ENCODE measurements around the gene IVD.
"Not testable (repeated sequence)": the region's sequence is repeated elsewhere in the genome, so short reads cannot be mapped to it uniquely, and the experiment has no call there.

The IVD gene

GRCh38 chr15:40439461-40439959, 33.9 kb downstream of the IVD start:
- DNase-seq (ENCODE audit: low read depth in 2 of 2) = no peak

DNA sequence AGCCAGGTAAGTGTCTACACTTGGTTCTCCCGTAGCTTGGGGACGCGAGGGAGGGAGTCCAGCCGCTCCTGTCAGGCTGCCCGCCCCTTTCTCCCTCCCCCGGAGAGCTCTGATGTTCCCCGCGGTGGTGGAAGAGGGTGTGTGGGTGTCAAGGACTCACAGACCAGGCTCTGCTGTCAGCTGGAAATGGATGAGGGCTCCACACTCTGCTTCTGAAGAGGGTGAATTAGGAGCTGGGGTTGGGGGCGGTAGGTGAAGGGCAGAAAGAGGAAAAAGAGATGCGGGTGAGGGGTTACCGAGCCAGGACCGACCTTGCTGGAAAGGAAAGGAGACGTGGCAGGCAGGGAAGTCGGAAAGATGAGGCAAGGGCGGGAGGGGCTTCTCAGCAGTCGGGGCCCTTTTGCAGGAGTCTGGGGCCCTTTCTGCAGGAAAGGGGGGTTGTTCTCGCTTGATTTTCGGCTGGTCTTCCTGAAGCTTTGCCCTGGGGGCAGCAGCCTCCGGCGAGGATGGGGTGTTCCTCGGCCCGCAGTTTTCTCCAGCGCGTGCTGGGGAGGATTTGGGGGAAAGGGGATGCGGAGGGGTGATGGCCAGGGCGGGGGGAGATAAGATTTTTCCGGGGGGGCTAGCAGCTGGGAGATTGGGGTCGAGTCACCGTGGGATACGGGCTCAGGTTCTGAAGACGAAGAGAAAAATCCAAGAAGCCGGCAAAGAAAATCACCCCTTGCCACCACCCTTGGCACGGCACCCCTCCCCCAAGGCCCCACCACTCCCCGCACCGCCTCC, 34.6 kb downstream of the IVD start:
- DNase-seq (ENCODE audit: low read depth in 2 of 2) = no peak

- DNase-seq (ENCODE audit: low read depth in 2 of 2) = peak; percentile 87 to 90
These were observed 35.4 kb downstream of the IVD start, which contains the start of gene BAHD1 for GRCh38 chr15:40440743-40441564. Gene BAHD1, plus strand, starts transcription at chr15:40440953. Its CDS starts 17,512 bp downstream, at chr15:40458465.

DNA sequence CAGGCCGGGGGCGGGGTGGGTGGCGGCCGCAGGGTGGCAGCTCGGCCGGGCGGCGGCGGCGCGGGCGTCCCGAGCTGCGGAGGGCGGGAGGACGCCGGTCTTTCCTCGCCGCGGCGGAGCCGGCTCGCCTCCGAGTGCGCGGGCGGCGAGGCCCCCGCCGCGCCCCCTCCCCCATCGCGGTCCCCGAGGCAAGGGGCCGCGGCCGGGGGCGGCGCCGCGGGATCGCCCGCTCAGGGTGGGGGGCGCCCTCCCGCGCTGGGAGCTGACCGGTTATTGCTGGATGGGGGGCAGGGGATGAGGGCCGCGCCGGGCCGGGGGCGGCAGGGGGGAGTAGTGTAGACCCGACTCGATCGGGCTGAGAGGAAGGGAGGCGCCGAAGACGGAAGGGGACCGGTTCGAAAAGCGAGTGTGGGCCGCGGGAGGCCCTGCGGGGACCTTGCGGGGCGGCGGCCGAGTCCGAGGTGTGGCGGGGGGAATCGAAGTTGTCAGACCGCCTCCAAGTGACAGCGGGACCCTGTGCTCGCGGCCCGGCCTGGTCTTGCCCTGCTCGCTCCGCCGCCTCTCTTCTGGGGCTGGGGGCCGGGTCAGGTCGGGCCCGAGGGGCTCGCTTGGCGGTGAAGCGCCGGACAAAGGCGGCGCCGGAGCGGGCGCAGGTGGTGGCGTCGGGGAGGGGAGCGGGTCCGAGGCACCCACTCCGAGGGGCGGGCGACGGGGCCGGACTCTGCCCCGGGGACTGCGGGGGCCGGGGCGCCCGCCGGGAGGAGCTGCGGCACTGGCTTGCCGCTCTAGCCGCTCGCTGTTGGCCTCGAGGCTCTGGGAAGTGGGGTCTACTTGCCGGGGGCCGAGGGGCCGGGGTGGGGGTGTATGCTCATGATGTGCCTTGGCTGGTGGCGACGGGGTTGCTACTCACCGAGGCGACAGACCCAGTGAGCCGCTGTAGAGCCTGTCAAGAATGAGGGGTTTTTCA, 36.3 kb downstream of the IVD start:
- no peak for DNase-seq (ENCODE audit: low read depth in 2 of 2)

- no peak for DNase-seq (ENCODE audit: low read depth in 2 of 2)
These were observed 37.7 kb downstream of the IVD start for GRCh38 chr15:40443255-40443654.

GRCh38 chr15:40443846-40444245, 38.3 kb downstream of the IVD start:
- DNase-seq (ENCODE audit: low read depth in 2 of 2) = no peak

GRCh38 chr15:40444736-40445135, 39.1 kb downstream of the IVD start:
- DNase-seq (ENCODE audit: low read depth in 2 of 2) = no peak

DNA sequence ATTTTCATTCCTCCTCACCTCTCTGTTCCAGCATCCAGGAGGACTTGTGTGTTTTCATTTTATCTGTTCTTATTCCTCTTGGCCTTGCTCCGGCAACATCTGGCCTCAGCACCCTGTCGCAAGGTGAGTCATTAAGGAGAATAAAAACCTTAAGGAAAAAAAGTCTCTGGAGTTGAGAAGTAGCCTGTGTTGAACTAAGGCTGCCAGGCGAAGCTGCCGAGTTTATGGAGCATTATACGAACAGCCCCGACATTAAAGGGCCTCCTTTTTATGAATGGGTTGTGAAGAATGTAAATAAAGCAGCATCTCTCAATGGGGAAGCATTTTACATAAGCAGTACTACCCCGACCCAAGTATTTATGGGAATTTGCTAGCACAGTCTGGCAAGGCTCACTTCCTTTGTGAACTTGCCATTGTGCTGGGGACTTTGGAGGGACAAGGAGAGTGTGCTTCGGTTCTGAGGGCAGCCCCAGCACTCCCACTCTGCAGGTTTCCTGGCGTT, 39.9 kb downstream of the IVD start:
- DNase-seq (ENCODE audit: low read depth in 2 of 2) = peak in 1 of 2 experiments; percentile 31

- DNase-seq (ENCODE audit: low read depth in 2 of 2) = no peak
These were observed 40.5 kb downstream of the IVD start for GRCh38 chr15:40446144-40446543.

DNA sequence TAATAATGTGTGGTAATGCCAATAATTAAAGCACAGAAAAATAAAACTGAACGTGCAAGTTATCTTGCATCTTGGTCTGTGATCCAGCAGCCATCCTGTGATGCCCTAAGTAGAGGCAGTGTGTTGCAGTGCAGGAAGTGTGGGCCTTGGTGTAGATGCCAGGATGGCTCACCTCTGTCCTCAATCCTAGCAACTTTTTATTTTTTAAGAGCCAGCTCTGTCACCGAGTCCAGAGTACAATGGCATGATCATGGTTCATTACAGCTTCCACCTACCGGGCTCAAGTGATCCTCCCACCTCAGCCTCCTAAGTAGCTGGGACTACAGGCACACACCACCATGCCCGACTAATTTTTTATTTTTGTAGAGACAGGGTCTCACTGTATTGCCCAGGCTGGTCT, 42.8 kb downstream of the IVD start:
- DNase-seq (ENCODE audit: low read depth in 2 of 2) = no peak

- no peak for DNase-seq (ENCODE audit: low read depth in 2 of 2)
These were observed 43.7 kb downstream of the IVD start for GRCh38 chr15:40449275-40449674.

- no peak for DNase-seq (ENCODE audit: low read depth in 2 of 2)
These were observed 44.5 kb downstream of the IVD start for GRCh38 chr15:40450047-40450446.

- no peak for DNase-seq (ENCODE audit: low read depth in 2 of 2)
These were observed 46.0 kb downstream of the IVD start for GRCh38 chr15:40451527-40452158.

- DNase-seq (ENCODE audit: low read depth in 2 of 2) = no peak
These were observed 46.9 kb downstream of the IVD start for GRCh38 chr15:40452296-40453090.

GRCh38 chr15:40453941-40454340, 48.3 kb downstream of the IVD start:
- not testable (repeated sequence) for DNase-seq (ENCODE audit: low read depth in 2 of 2)

GRCh38 chr15:40454904-40455391, 49.4 kb downstream of the IVD start:
- no peak for DNase-seq (ENCODE audit: low read depth in 2 of 2)

DNA sequence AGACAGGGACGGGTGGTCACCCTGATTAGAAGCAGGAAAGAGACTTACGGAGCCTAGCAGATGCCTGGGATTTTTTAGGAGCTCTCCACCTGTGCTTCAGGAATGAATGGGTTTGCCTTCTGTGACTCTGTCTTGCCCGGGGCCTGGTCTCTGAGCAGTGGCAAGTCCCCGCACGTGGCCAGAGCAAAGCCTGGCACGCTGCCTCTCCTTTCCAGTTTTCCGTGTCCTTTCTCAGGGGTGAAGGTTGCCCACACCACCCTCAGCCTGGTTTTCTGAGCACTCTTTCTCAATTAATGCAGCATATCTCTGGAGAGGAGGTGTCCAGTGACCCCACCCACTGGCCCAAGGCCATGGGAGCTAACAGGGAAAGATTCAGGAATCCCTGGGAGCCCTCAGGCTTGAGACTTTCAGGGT, 50.7 kb downstream of the IVD start:
- no peak for DNase-seq (ENCODE audit: low read depth in 2 of 2)

- DNase-seq (ENCODE audit: low read depth in 2 of 2) = no peak
These were observed 51.1 kb downstream of the IVD start for GRCh38 chr15:40456738-40457137.

- DNase-seq (ENCODE audit: low read depth in 2 of 2) = no peak
These were observed 53.1 kb downstream of the IVD start for GRCh38 chr15:40458495-40459371.

All from fibroblast of skin of left quadriceps (primary cell).